Keratinocyte (primary cell): ENCODE measurements around the gene PGM1. TPM values are rescaled to one million over a fixed set of nuclear protein-coding genes. Genes with fewer than 3 reads are reported as not detected.

Source experiments
- DNase-seq: peaks from one replicate; pipeline ENCODE4 v3.0.0-alpha.2; 2011; ENCODE audit warnings: low read depth, missing footprints, low spot score
- FAIRE-seq: peaks from 2 replicates; lab custom pipeline; 2011; peaks lifted over from hg19 to GRCh38; lab: Jason Lieb, UNC
- H2AFZ ChIP-seq: 2 replicates; pipeline ENCODE4 v1.6.0; 2012; ENCODE audit warnings: low read length, control low read depth, inconsistent platforms; ENCODE audit not compliant: control insufficient read depth
- H3K27ac ChIP-seq: 2 replicates; pipeline ENCODE4 v1.5.1; 2011; ENCODE audit warnings: low read length; ENCODE audit not compliant: control insufficient read depth, insufficient read depth
- H3K27me3 ChIP-seq: 3 replicates; pipeline ENCODE4 v1.6.0; 2011; ENCODE audit warnings: low read length; ENCODE audit not compliant: control insufficient read depth, insufficient read depth; ENCODE audit errors: extremely low read depth
- H3K36me3 ChIP-seq, 2 experiments: 2 replicates in 1 of 2; 3 replicates in 1 of 2; pipeline ENCODE4 v1.5.1; 2011; ENCODE audit warnings: low read length in 2 of 2, mild to moderate bottlenecking in 1 of 2; ENCODE audit not compliant: control insufficient read depth in 2 of 2, insufficient read depth in 2 of 2; ENCODE audit errors: extremely low read depth in 1 of 2
- H3K4me1 ChIP-seq: 3 replicates; pipeline ENCODE4 v1.5.1; 2011; ENCODE audit warnings: low read length; ENCODE audit not compliant: control insufficient read depth, insufficient read depth; ENCODE audit errors: extremely low read depth
- H3K4me2 ChIP-seq: 3 replicates; pipeline ENCODE4 v1.6.0; 2011; ENCODE audit warnings: low read depth, low read length; ENCODE audit not compliant: control insufficient read depth, insufficient read depth; ENCODE audit errors: extremely low read depth
- H3K4me3 ChIP-seq, 3 experiments: fragments of 200-600 bp in 1 of 3; sonication (generic) in 1 of 3; 2 replicates in 2 of 3; 3 replicates in 1 of 3; pipeline ENCODE4 v1.5.1; 2011 to 2016; ENCODE audit warnings: low read length in 3 of 3, mild to moderate bottlenecking in 3 of 3, control low read depth in 2 of 3, inconsistent platforms in 1 of 3, low read depth in 1 of 3, mixed read lengths in 1 of 3, mixed run types in 1 of 3, moderate library complexity in 1 of 3; ENCODE audit not compliant: control insufficient read depth in 2 of 3, insufficient read depth in 2 of 3; ENCODE audit errors: extremely low read depth in 1 of 3
- H3K79me2 ChIP-seq: 2 replicates; pipeline ENCODE4 v1.6.0; 2012; ENCODE audit warnings: low read length; ENCODE audit not compliant: control insufficient read depth, insufficient read depth
- H3K9ac ChIP-seq: 3 replicates; pipeline ENCODE4 v1.6.0; 2011; ENCODE audit warnings: low read length; ENCODE audit not compliant: control insufficient read depth, insufficient read depth; ENCODE audit errors: extremely low read depth
- H3K9me1 ChIP-seq: 3 replicates; pipeline ENCODE4 v1.6.0; 2011; ENCODE audit warnings: low read length; ENCODE audit not compliant: control insufficient read depth, insufficient read depth; ENCODE audit errors: extremely low read depth
- H3K9me3 ChIP-seq: 2 replicates; pipeline ENCODE4 v1.5.1; 2012; ENCODE audit warnings: low read depth, low read length; ENCODE audit not compliant: control insufficient read depth
- H4K20me1 ChIP-seq: 3 replicates; pipeline ENCODE4 v1.6.0; 2011; ENCODE audit warnings: low read length; ENCODE audit not compliant: control insufficient read depth, insufficient read depth; ENCODE audit errors: extremely low read depth
- EZH2 ChIP-seq: IDR thresholded peaks from one replicate; pipeline ENCODE4 v1.6.1; 2012; ENCODE audit warnings: inconsistent platforms, mild to moderate bottlenecking, low read length, moderate library complexity
- dilution Hi-C: fragments of 300-500 bp; cut with MboI; formaldehyde crosslinking; loops from one replicate; pipeline ENCODE4 v1.7.0; 2020; ENCODE audit warnings: low sequenced_read_pairs; ENCODE audit not compliant: extremely low pct_ligation_motif_present
- polyA plus RNA-seq, 5 experiments: library from polyadenylated mRNA; depleted of rRNA in 3 of 5; stranded (reverse) in 3 of 5; stranded (forward) in 1 of 5; unstranded in 1 of 5; fragments of >200 nt; gene quantifications; 1 replicate in 1 of 5; 2 replicates in 3 of 5; 3 replicates in 1 of 5; pipeline versions ENCODE4 v1.2.1 to v1.2.3, GENCODE V29; 2011 to 2012; ENCODE audit warnings: missing spikeins in 2 of 5, low read depth in 1 of 5, low replicate concordance in 1 of 5
- TF ChIP-seq, protein P1 (sequence below), 3 experiments: IDR thresholded peaks in 1 of 3; conservative IDR thresholded peaks in 1 of 3; optimal IDR thresholded peaks in 1 of 3; 2 replicates in 2 of 3; 3 replicates in 1 of 3; pipeline versions ENCODE3 to v1.5.1; 2011; ENCODE audit warnings: low read length in 3 of 3, mild to moderate bottlenecking in 3 of 3, moderate library complexity in 2 of 3, control low read depth in 1 of 3, inconsistent platforms in 1 of 3; ENCODE audit not compliant: insufficient read depth in 2 of 3; ENCODE audit errors: extremely low read depth in 1 of 3

PGM1 gene
- polyA plus RNA-seq, 1 donor (not counting 4 experiments of a cell fraction or from before 2014, with no cell fraction given), result 38.9 TPM

DNA sequence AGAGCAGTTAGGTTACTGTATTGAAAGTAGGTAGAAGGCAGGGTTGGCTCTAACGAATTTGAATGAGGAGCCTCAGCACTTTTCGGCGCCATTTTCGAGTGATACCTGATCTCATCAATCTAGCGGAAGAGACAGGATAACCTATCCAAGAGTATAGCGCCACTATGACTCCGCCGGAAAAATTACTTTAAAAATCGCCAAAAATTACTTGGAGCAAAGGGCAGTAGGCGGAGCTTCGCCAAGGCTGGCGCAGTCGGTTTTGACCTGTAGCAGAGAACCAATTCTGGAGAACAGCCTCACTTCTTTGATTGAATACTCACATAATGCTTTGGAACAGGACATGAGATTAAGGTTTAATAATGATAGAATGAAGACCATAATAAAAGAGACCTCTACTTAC is 44.3 kb upstream of the PGM1 start:
- H3K4me3 ChIP-seq, result no peak overlapping the region
- H3K27ac ChIP-seq, result no peak overlapping the region
- no peak overlapping the region for H3K4me2 ChIP-seq
- no peaks in the 10 kb centered on the region for H3K27me3 ChIP-seq
- peaks cover 25% of the 10 kb centered on the region for H3K4me1 ChIP-seq
- no peak for TF ChIP-seq EZH2
- TF ChIP-seq, protein P1, sequence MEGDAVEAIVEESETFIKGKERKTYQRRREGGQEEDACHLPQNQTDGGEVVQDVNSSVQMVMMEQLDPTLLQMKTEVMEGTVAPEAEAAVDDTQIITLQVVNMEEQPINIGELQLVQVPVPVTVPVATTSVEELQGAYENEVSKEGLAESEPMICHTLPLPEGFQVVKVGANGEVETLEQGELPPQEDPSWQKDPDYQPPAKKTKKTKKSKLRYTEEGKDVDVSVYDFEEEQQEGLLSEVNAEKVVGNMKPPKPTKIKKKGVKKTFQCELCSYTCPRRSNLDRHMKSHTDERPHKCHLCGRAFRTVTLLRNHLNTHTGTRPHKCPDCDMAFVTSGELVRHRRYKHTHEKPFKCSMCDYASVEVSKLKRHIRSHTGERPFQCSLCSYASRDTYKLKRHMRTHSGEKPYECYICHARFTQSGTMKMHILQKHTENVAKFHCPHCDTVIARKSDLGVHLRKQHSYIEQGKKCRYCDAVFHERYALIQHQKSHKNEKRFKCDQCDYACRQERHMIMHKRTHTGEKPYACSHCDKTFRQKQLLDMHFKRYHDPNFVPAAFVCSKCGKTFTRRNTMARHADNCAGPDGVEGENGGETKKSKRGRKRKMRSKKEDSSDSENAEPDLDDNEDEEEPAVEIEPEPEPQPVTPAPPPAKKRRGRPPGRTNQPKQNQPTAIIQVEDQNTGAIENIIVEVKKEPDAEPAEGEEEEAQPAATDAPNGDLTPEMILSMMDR (optimal IDR thresholded peaks at IDR 0.05 in 1 of 3, IDR thresholded peaks at IDR 0.05 in 1 of 3, conservative IDR thresholded peaks at IDR 0.05 in 1 of 3; ENCODE audit: extremely low read depth in 1 of 3, insufficient read depth in 2 of 3, low read length in 3 of 3), result no peak
- no peak overlapping the region for H3K9ac ChIP-seq
- dilution Hi-C loops, result no loop called here
- H2AFZ ChIP-seq, result no peak overlapping the region
- H3K9me3 ChIP-seq, result no peaks in the 10 kb centered on the region
- H3K79me2 ChIP-seq, result no peaks in the 10 kb centered on the region
- FAIRE-seq, result no peak
- no peaks in the 10 kb centered on the region for H3K9me1 ChIP-seq
- no peaks in the 10 kb centered on the region for H3K36me3 ChIP-seq
- DNase-seq, result no peak
- no peaks in the 10 kb centered on the region for H4K20me1 ChIP-seq

DNA sequence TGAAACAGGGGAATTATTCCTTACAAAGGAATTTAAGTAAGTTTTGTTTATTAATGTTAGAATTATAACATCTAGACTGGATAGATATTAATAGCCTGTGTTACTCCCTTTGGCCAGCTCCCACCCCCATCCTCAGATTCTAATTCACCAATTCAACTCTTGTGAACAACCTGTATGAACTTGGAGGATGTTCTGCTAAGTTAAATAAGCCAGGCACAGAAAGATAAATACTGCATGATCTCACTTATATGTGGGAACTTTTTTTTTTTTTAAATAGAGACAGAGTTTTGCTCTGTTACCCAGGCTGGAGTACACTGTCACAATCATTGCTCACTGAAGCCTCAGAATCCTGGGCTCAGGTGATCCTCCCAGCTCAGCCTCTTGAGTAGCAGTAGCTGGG is 37.7 kb upstream of the PGM1 start:
- no peak overlapping the region for H3K27ac ChIP-seq
- no peak for FAIRE-seq
- H3K4me2 ChIP-seq, result no peak overlapping the region
- no peak overlapping the region for H2AFZ ChIP-seq
- no peak overlapping the region for H3K4me3 ChIP-seq
- H3K79me2 ChIP-seq, result no peaks in the 10 kb centered on the region
- H3K27me3 ChIP-seq, result no peaks in the 10 kb centered on the region
- no peaks in the 10 kb centered on the region for H3K36me3 ChIP-seq
- H3K4me1 ChIP-seq, result no peaks in the 10 kb centered on the region
- no peak overlapping the region for H3K9ac ChIP-seq
- no peak for TF ChIP-seq EZH2
- TF ChIP-seq, protein P1 (optimal IDR thresholded peaks at IDR 0.05 in 1 of 3, IDR thresholded peaks at IDR 0.05 in 1 of 3, conservative IDR thresholded peaks at IDR 0.05 in 1 of 3; ENCODE audit: extremely low read depth in 1 of 3, insufficient read depth in 2 of 3, low read length in 3 of 3), result no peak
- no peaks in the 10 kb centered on the region for H3K9me1 ChIP-seq
- H3K9me3 ChIP-seq, result no peaks in the 10 kb centered on the region
- DNase-seq, result no peak
- dilution Hi-C loops, result no loop called here
- no peaks in the 10 kb centered on the region for H4K20me1 ChIP-seq
